Eye (tissue), 1 donor: Measurements from ENCODE around the gene COMMD8.

Source experiments
- DNase-seq: peaks from one replicate; pipeline ENCODE4 v3.0.0-alpha.2; 2015

Gene COMMD8

DNA sequence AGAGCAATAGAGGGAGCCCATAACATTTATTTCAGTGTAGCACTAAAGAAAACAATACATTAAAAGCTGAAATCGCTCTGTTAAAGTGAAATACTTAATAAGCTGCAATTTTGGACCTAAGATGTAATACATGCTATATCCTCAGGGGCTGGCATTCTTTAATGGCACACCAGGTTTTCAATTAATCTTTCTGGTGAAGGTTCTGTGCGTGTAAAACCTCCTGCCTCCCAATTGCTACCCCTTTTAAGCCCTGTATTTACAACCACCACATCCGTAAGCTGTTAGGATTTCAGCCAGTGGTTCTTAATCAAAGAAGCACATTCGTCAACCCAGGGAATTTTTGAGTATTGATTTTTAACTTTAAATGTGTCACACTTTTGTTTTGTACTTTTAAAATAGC, 7.6 kb upstream of the COMMD8 start:
- DNase-seq = no peak

GRCh38 chr4:47469951-47470350, 6.4 kb upstream of the COMMD8 start:
- DNase-seq = no peak

GRCh38 chr4:47468706-47469365, 5.3 kb upstream of the COMMD8 start:
- DNase-seq = no peak

DNA sequence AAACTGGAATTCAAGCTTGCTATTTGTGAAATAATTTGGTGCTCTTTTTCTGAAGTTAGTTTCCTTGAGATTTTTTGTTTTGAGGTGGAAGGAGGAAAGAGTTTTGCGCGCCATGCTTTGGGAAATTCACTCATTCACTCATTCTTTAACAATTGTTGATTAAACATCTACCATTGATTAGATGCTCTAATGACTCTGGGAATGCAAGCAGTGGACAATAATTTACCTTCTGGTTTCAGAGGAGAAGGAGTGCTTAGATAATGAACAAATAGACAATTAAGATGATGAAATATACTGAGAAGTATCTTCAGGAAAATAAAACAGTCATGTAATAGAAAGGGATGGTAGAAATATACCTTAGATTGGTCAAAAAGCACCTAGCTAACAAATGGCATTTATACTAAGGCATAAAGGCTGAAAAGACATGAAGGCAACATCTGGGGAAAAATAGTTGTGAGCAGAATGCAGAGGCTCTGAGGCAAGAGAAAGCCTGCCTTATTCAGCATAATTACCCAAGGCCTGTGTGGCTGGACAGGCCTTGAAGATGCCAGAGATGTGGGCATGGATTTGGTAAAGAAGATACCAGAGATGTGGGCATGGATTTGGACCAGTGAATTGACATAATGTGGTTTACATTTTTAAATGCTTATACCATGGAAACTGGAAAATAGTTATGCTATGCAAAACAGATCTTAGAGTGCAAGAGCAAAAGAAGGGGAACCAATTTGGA, 2.7 kb upstream of the COMMD8 start:
- DNase-seq = no peak

DNA sequence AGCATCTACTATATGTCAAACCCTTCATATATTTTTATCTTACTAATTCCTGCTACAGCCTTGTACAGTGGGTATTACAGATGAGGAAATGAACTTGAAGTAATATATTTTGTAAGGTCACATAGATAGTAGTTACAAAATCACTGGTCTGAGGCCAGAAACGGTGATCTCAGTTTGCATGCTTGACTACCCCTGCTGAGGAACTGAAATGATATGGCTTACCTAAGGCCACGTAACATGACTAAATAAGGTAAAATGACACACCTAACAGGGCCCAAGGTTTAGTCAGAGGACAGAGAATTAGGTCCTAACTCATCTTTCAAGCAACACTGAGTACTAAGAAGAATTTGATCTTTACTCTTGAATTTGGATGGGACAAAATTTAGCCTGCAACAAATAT, 1.5 kb upstream of the COMMD8 start:
- no peak for DNase-seq

GRCh38 chr4:47462799-47463234, 685 bp downstream of the COMMD8 start:
- DNase-seq = no peak

DNA sequence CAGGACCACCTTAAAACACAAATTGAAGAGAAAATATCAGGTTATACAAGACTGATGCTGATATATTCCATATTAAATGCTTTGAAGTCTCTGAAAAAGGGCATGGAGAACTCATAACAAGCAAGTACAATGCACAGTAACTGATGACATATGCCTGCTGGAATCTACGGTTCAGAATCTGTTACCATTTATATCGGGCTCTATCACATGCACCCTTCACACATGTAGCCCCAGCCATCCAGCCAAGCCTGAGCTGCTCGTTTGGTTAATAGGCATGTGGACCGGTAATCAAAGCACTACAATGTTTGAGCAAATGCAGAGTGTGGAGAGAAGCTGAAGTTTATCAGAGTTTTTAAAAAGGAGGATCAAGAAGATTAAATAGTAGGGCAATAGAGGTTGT, 11.8 kb downstream of the COMMD8 start:
- no peak for DNase-seq

- DNase-seq = no peak
Observed at GRCh38 chr4:47444031-47444430, 19.5 kb downstream of the COMMD8 start.

DNA sequence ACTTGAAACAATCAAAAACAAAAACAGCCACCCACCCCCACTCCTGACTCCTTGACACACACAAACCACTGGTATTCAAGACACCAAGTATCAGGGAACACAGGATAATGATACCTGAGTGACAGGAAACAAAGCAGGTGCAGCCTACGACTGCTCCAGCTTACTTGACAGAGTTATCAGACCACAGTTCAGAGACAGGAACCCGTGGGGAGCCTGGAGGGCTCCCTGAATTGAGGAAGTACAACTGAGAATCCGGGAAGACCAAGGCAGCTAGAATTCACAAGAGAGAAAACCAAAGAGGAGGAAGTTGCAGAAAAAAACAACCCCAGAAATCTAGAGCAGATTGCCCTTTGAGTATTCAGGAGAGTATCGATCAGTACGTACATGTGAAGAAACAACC, 20.5 kb downstream of the COMMD8 start:
- DNase-seq = no peak

DNA sequence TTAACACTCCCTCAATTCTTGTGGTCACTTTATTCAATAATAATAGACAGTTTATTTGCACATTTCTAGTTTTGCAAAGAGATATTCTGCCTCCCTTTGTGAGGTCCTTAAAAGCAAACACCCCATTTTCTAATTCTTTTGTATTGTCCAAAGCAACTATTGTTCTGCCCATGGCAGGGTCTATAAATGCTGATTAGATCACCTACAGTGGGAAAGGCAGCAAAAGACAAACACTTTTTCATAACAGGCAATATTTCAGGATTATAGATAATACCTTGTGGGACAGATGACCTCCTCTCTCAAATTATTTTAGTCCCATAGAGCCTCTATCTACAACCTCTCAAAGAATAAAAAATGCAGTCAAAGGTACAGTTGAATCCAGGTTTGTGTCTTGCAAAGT, 28.6 kb downstream of the COMMD8 start:
- DNase-seq = no peak

GRCh38 chr4:47432749-47433148, 30.8 kb downstream of the COMMD8 start:
- no peak for DNase-seq

DNA sequence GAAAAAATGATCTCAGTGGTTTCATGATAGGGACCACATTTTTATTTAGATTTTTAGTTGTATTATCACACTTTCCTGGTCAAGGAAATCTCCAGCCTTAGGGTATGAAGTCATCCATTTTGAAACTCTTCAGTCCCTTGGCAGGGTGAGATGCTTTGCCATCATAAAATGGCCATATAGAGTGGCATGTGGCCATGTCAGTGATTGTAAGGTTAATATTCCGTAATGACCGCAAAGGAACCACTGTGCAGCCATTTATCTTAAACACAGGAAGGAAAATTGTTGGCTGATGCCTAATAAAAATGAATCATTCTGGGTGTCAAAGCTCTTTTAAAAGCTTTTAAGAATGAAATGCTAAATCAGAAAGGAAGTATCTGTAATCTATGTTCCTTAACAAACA, 35.6 kb downstream of the COMMD8 start:
- DNase-seq = no peak

- DNase-seq = no peak
Observed at GRCh38 chr4:47425628-47426027, 37.9 kb downstream of the COMMD8 start.

- no peak for DNase-seq
Observed at GRCh38 chr4:47419296-47419695, 44.2 kb downstream of the COMMD8 start.

- DNase-seq = no peak
Observed at GRCh38 chr4:47418147-47418546, 45.4 kb downstream of the COMMD8 start.

DNA sequence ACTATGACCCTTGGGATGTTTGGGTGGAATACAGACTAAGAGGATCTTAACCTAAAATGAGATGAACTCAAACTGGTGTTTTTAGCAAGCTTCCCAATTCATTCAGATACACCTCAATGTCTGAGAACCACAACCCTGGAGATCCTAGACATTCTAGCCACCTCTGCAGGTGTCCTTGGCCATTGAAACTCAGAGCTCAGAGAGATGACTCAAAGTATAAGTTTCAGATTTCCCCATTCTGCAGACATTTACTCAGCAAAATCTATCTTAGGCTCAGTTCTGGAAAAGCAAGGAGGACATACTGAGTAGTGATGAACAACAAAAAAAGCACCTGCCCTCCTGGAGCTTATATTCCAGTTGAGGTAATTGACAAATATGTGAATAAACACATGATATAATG, 47.8 kb downstream of the COMMD8 start:
- no peak for DNase-seq

- DNase-seq = peak; percentile 27
Observed at GRCh38 chr4:47413521-47413920, 50.0 kb downstream of the COMMD8 start.

GRCh38 chr4:47410271-47410670, 53.2 kb downstream of the COMMD8 start:
- peak; percentile 0 for DNase-seq

GRCh38 chr4:47406408-47406807, 57.1 kb downstream of the COMMD8 start:
- no peak for DNase-seq
